Naive thymus-derived CD8-positive, alpha-beta T cell (primary cell): Measurements from ENCODE around the gene SLFN5. TPM values are rescaled to one million over a fixed set of nuclear protein-coding genes. Genes with fewer than 3 reads are reported as not detected.

Experiments
- ATAC-seq, 2 donors: fragments of 150-1000 bp; cut with Tn5 transposase in 1 of 2; sonication (Bioruptor Pico), chemical (Tn5 transposase) in 1 of 2; 1 replicate in 1 of 2; 2 replicates in 1 of 2; pipeline ENCODE4 v1.10.0; 2021; ENCODE audit warnings: mild to moderate bottlenecking in 2 of 2, moderate library complexity in 2 of 2
- POLR2A ChIA-PET: fragments of 350-600 bp; sonication (Branson Sonifier 250); formaldehyde crosslinking; loops from one replicate; lab custom pipeline; 2021; ENCODE audit warnings: antibody characterized with exemption; lab: Charles Lee
- DNase-seq, 10 donors: peaks; one replicate each; pipeline versions ENCODE4 v3.0.0 to v3.0.0-alpha.2; 2020 to 2022
- H3K27ac Mint-ChIP-seq, 10 donors: one replicate each; pipeline ENCODE4 v1.8.0; 2020 to 2022; ENCODE audit warnings: mild to moderate bottlenecking in 10 of 10, mixed read lengths in 10 of 10, moderate library complexity in 4 of 10, inconsistent platforms in 1 of 10
- H3K27me3 Mint-ChIP-seq, 5 donors: one replicate each; pipeline ENCODE4 v1.8.0; 2021 to 2022; ENCODE audit warnings: mixed read lengths in 5 of 5
- H3K36me3 Mint-ChIP-seq, 3 donors: one replicate each; pipeline ENCODE4 v1.8.0; 2020 to 2022; ENCODE audit warnings: mixed read lengths in 3 of 3, mild to moderate bottlenecking in 2 of 3, inconsistent platforms in 1 of 3
- H3K4me1 Mint-ChIP-seq, 4 donors: one replicate each; pipeline ENCODE4 v1.8.0; 2021 to 2022; ENCODE audit warnings: mixed read lengths in 4 of 4
- H3K4me3 Mint-ChIP-seq, 10 donors: one replicate each; pipeline ENCODE4 v1.8.0; 2020 to 2022; ENCODE audit warnings: mild to moderate bottlenecking in 10 of 10, mixed read lengths in 10 of 10, moderate library complexity in 6 of 10, inconsistent platforms in 1 of 10
- H3K9me3 Mint-ChIP-seq, 9 donors: one replicate each; pipeline ENCODE4 v1.8.0; 2020 to 2022; ENCODE audit warnings: mixed read lengths in 9 of 9, mild to moderate bottlenecking in 3 of 9, inconsistent platforms in 1 of 9, moderate library complexity in 1 of 9
- polyA plus RNA-seq, 3 donors: library from polyadenylated mRNA; unstranded; fragments of 300-500 nt; fragmentation: Illumina TruSeq; gene quantifications; one replicate each; pipeline ENCODE4 v1.2.3, GENCODE V29; 2021
- total RNA-seq, 8 experiments: library from RNA in 2 of 8; stranded (reverse) in 2 of 8; gene quantifications; one replicate each; pipeline ENCODE4 v1.2.3 and lab custom pipeline; 2021 to 2026

Gene SLFN5
- total and polyA plus RNA-seq, 5 experiments from 2014 or later, result 73.8 to 227 (median 161) TPM

- DNase-seq (peak; percentile 62 to 93 (median 83)), ATAC-seq (peak; percentile 66 to 75)
- H3K4me1 Mint-ChIP-seq, result peaks cover 36 to 75% (median 59%) of the 10 kb centered on the region in 4 donors
- H3K4me3 Mint-ChIP-seq, result peak overlapping the region; percentile 93 to 100 (median 99)
- no peaks in the 10 kb centered on the region for H3K9me3 Mint-ChIP-seq
- POLR2A ChIA-PET, result interaction anchor here (0.6 to 13.7 kb wide), 39 partner anchors 9 to 345 kb away, joined by 3 to 371 read pairs (median 5); partner anchors contain the start of genes AP2B1, PEX12 and SLFN12L
- peaks cover 26 to 35% (median 30%) of the 10 kb centered on the region in 3 donors for H3K36me3 Mint-ChIP-seq
- H3K27ac Mint-ChIP-seq, result peak overlapping the region; percentile 97 to 100 (median 99)
- no peaks in the 10 kb centered on the region for H3K27me3 Mint-ChIP-seq
These were observed 591 bp upstream of the SLFN5 start for GRCh38 chr17:35242158-35242804.

- DNase-seq (peak; percentile 19 to 76 (median 46)), ATAC-seq (peak; percentile 11 to 38)
- H3K4me3 Mint-ChIP-seq, result peak overlapping the region; percentile 93 to 100 (median 99)
- H3K4me1 Mint-ChIP-seq, result peaks cover 33 to 75% (median 59%) of the 10 kb centered on the region in 4 donors
- POLR2A ChIA-PET, result interaction anchor here (0.6 to 13.7 kb wide), 31 partner anchors 8 to 335 kb away, joined by 3 to 371 read pairs (median 8); partner anchors contain the start of genes PEX12, RAD51D and SLFN12L
- H3K27me3 Mint-ChIP-seq, result no peaks in the 10 kb centered on the region
- peak overlapping the region; percentile 95 to 100 (median 98) for H3K27ac Mint-ChIP-seq
- peaks cover 40 to 48% (median 45%) of the 10 kb centered on the region in 3 donors for H3K36me3 Mint-ChIP-seq
- H3K9me3 Mint-ChIP-seq, result no peaks in the 10 kb centered on the region
These were observed 879 bp downstream of the SLFN5 start for GRCh38 chr17:35243561-35244340.

- Mint-ChIP-seq H3K36me3 (peaks cover 47 to 53% (median 51%) of the 10 kb centered on the region in 3 donors), H3K9me3 (no peaks in the 10 kb centered on the region), H3K4me1 (peaks cover 37 to 77% (median 61%) of the 10 kb centered on the region in 4 donors), H3K27ac (peak overlapping the region; percentile 95 to 100 (median 98)), H3K4me3 (peak overlapping the region; percentile 93 to 100 (median 99)), H3K27me3 (no peaks in the 10 kb centered on the region)
- ATAC-seq (peak; percentile 27 to 31), DNase-seq (peak; percentile 46 to 87 (median 76))
- POLR2A ChIA-PET, result interaction anchor here (0.6 to 13.7 kb wide), 16 partner anchors 9 to 294 kb away, joined by 3 to 371 read pairs (median 16); partner anchors contain the start of gene SLFN12L
These were observed 1.7 kb downstream of the SLFN5 start for GRCh38 chr17:35244341-35245195.

GRCh38 chr17:35245196-35245486 lies 2.3 kb downstream of the SLFN5 start:
- ATAC-seq, result no peak
- Mint-ChIP-seq H3K27me3 (no peaks in the 10 kb centered on the region), H3K36me3 (peaks cover 49 to 56% (median 53%) of the 10 kb centered on the region in 3 donors), H3K9me3 (no peaks in the 10 kb centered on the region), H3K4me3 (peak overlapping the region; percentile 93 to 100 (median 99)), H3K27ac (peak overlapping the region; percentile 95 to 100 (median 98)), H3K4me1 (peaks cover 37 to 77% (median 63%) of the 10 kb centered on the region in 4 donors)
- POLR2A ChIA-PET, result interaction anchor here (1.0 to 10.4 kb wide), 4 partner anchors 22 to 124 kb away, joined by 3 to 371 read pairs (median 12); no protein-coding TSS in a partner anchor
- no peak for DNase-seq

GRCh38 chr17:35252651-35253050 lies 9.8 kb downstream of the SLFN5 start:
- Mint-ChIP-seq H3K4me1 (peaks cover 42 to 94% (median 88%) of the 10 kb centered on the region in 4 donors), H3K27me3 (no peaks in the 10 kb centered on the region), H3K4me3 (peak overlapping the region; percentile 3 to 73 (median 56)), H3K27ac (peak overlapping the region; percentile 82 to 93 (median 88)), H3K9me3 (no peaks in the 10 kb centered on the region), H3K36me3 (peaks cover 16 to 91% (median 52%) of the 10 kb centered on the region in 3 donors)
- no peak for ATAC-seq
- no peak for DNase-seq
- POLR2A ChIA-PET, result interaction anchor here (1.4 to 2.0 kb wide), 3 partner anchors 10 to 60 kb away, joined by 4 to 11 read pairs (median 5); partner anchors contain the start of gene SLFN5

- Mint-ChIP-seq H3K27me3 (no peaks in the 10 kb centered on the region), H3K36me3 (peaks cover 6 to 91% (median 52%) of the 10 kb centered on the region in 3 donors), H3K4me1 (peaks cover 44 to 94% (median 88%) of the 10 kb centered on the region in 4 donors), H3K9me3 (no peaks in the 10 kb centered on the region), H3K27ac (peak overlapping the region; percentile 74 to 89 (median 86)), H3K4me3 (peak overlapping the region in 9 of 10 donors; percentile 52 to 71 (median 63))
- DNase-seq (no peak), ATAC-seq (no peak)
- POLR2A ChIA-PET, result interaction anchor here (0.6 to 1.4 kb wide), 5 partner anchors 10 to 246 kb away, joined by 3 to 4 read pairs (median 3); no protein-coding TSS in a partner anchor
These were observed 11.4 kb downstream of the SLFN5 start for GRCh38 chr17:35254107-35254773.

GRCh38 chr17:35255316-35255715 lies 12.4 kb downstream of the SLFN5 start:
- Mint-ChIP-seq H3K9me3 (no peaks in the 10 kb centered on the region), H3K4me1 (peaks cover 42 to 95% (median 88%) of the 10 kb centered on the region in 4 donors), H3K36me3 (peaks cover 0 to 91% (median 52%) of the 10 kb centered on the region in 3 donors), H3K4me3 (peak overlapping the region in 9 of 10 donors; percentile 11 to 51 (median 43)), H3K27ac (peak overlapping the region; percentile 32 to 91 (median 83)), H3K27me3 (no peaks in the 10 kb centered on the region)
- ATAC-seq (no peak), DNase-seq (no peak)
- POLR2A ChIA-PET, result interaction anchor here (0.6 kb wide), 1 partner anchor 9 kb away, joined by 3 read pairs; no protein-coding TSS in a partner anchor

GRCh38 chr17:35256629-35257028 lies 13.8 kb downstream of the SLFN5 start:
- no peaks in the 10 kb centered on the region for H3K9me3 Mint-ChIP-seq
- H3K27me3 Mint-ChIP-seq, result no peaks in the 10 kb centered on the region
- H3K4me1 Mint-ChIP-seq, result peaks cover 39 to 90% (median 84%) of the 10 kb centered on the region in 4 donors
- peaks cover 0 to 93% (median 46%) of the 10 kb centered on the region in 3 donors for H3K36me3 Mint-ChIP-seq
- ATAC-seq, result peak; percentile 63 to 79
- H3K4me3 Mint-ChIP-seq, result peak overlapping the region in 8 of 10 donors; percentile 1 to 57 (median 26)
- POLR2A ChIA-PET, result interaction anchor here (0.6 to 4.4 kb wide), 9 partner anchors 9 to 324 kb away, joined by 3 to 20 read pairs (median 5); partner anchors contain the start of gene SLFN5
- peak in 1 of 10 donors; percentile 28 for DNase-seq
- H3K27ac Mint-ChIP-seq, result peak overlapping the region; percentile 64 to 91 (median 86)

- Mint-ChIP-seq H3K9me3 (no peaks in the 10 kb centered on the region), H3K4me3 (peak overlapping the region in 7 of 10 donors; percentile 4 to 62 (median 33)), H3K36me3 (peaks cover 0 to 94% (median 46%) of the 10 kb centered on the region in 3 donors), H3K4me1 (peaks cover 39 to 85% (median 81%) of the 10 kb centered on the region in 4 donors), H3K27ac (peak overlapping the region; percentile 64 to 91 (median 86)), H3K27me3 (no peaks in the 10 kb centered on the region)
- no peak for ATAC-seq
- POLR2A ChIA-PET, result interaction anchor here (0.6 to 4.4 kb wide), 9 partner anchors 10 to 323 kb away, joined by 3 to 20 read pairs (median 5); partner anchors contain the start of gene SLFN5
- no peak for DNase-seq
These were observed 14.4 kb downstream of the SLFN5 start for GRCh38 chr17:35257208-35257659.

- Mint-ChIP-seq H3K4me1 (peaks cover 36 to 83% (median 79%) of the 10 kb centered on the region in 4 donors), H3K27ac (peak overlapping the region in 8 of 10 donors; percentile 54 to 93 (median 85)), H3K36me3 (peaks cover 3 to 97% (median 48%) of the 10 kb centered on the region in 3 donors), H3K4me3 (peak overlapping the region in 6 of 10 donors; percentile 28 to 63 (median 42)), H3K9me3 (no peaks in the 10 kb centered on the region), H3K27me3 (no peaks in the 10 kb centered on the region)
- ATAC-seq, result no peak
- POLR2A ChIA-PET, result interaction anchor here (0.6 to 4.4 kb wide), 3 partner anchors 11 to 63 kb away, joined by 4 to 20 read pairs (median 8); partner anchors contain the start of gene SLFN5
- DNase-seq, result no peak
These were observed 16.1 kb downstream of the SLFN5 start for GRCh38 chr17:35259001-35259400.
